PFSK-1 (cell line): ENCODE data around the gene FOXK2.

Experiments
- FOXP2 ChIP-seq: optimal IDR thresholded peaks from 2 replicates; pipeline ENCODE3; 2011; ENCODE audit warnings: borderline replicate concordance, control low read depth, inconsistent platforms; ENCODE audit not compliant: insufficient read depth; ENCODE audit errors: extremely low read length, extremely low read depth
- POLR2AphosphoS5 ChIP-seq: IDR thresholded peaks from 2 replicates; pipeline ENCODE4 v1.6.1; 2012; ENCODE audit warnings: low read depth, mild to moderate bottlenecking, control low read depth, low read length, moderate library complexity
- REST ChIP-seq, 2 experiments: IDR thresholded peaks; 2 replicates each; pipeline versions ENCODE4 v1.6.1 to v1.8.0; 2011 to 2012; ENCODE audit warnings: low read depth in 2 of 2, low read length in 2 of 2, control low read depth in 1 of 2, inconsistent platforms in 1 of 2, mild to moderate bottlenecking in 1 of 2, moderate library complexity in 1 of 2; ENCODE audit not compliant: insufficient read depth in 1 of 2
- SIN3A ChIP-seq: IDR thresholded peaks from 2 replicates; pipeline ENCODE4 v1.6.1; 2012; ENCODE audit warnings: mild to moderate bottlenecking, low read length, moderate library complexity, borderline replicate concordance; ENCODE audit not compliant: insufficient read depth
- TAF1 ChIP-seq: IDR thresholded peaks from 2 replicates; pipeline ENCODE4 v1.6.1; 2012; ENCODE audit warnings: low read length, control low read depth, borderline replicate concordance; ENCODE audit not compliant: insufficient read depth

The FOXK2 gene

DNA sequence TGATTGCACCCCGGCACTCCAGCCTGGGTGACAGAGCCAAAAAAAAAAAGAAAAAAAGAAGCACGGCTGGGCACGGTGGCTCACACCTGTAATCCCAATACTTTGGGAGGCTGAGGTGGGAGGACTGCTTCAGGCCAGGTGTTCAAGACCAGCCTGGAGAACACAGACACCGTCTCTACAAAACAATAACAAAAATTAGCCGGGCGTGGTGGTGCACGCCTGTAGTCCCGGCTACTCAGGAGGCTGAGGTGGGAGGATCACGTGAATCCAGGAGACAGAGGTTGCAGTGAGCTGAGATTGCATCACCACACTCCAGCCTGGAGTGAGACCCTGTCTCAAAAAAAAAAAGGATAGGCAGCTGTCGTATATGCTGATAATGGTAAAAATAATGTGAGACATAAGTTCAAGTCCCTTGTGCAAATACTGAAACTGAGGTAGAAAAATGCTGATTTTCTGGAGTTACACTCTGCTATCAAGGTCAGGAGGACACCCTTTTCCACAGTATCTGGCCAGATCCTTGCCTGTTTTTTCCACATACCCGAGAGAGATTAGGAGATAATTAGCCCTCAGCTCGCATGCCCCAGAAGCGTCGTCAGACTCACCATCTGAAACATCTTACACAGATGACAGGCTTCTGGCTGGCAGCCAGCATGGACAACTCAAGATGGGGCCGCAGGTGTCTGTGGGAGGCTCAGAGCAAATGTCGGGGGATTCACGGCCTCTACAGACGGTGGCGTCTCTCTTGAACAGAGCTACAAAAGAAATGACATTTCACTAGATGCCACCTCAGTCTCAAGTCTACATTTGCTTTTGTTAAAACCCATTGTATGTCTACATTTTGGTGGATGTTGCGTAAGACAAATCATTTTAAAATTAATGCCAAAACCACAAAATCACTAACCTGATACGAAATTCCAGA lies 91.9 kb downstream of the FOXK2 start:
- TF ChIP-seq TAF1, result no peak
- TF ChIP-seq FOXP2, result no peak
- no peak for TF ChIP-seq REST (IDR thresholded peaks at IDR 0.05; ENCODE audit: insufficient read depth in 1 of 2, low read depth in 2 of 2, low read length in 2 of 2)
- TF ChIP-seq SIN3A, result no peak
- 0 out of 2 replicates have a peak, but pooled peaks have one; percentile 37 for TF ChIP-seq POLR2AphosphoS5

- TF ChIP-seq SIN3A (no peak), REST (IDR thresholded peaks at IDR 0.05; ENCODE audit: insufficient read depth in 1 of 2, low read depth in 2 of 2, low read length in 2 of 2) (no peak), FOXP2 (no peak), POLR2AphosphoS5 (peak; percentile 32; the same call in 1 of the 2 replicates), TAF1 (no peak)
Measured at GRCh38 chr17:82613283-82614094, 94.0 kb downstream of the FOXK2 start.

- TF ChIP-seq SIN3A (no peak), TAF1 (no peak), POLR2AphosphoS5 (no peak), FOXP2 (no peak), REST (IDR thresholded peaks at IDR 0.05; ENCODE audit: insufficient read depth in 1 of 2, low read depth in 2 of 2, low read length in 2 of 2) (no peak)
Measured at GRCh38 chr17:82614095-82614631, 94.6 kb downstream of the FOXK2 start.

DNA sequence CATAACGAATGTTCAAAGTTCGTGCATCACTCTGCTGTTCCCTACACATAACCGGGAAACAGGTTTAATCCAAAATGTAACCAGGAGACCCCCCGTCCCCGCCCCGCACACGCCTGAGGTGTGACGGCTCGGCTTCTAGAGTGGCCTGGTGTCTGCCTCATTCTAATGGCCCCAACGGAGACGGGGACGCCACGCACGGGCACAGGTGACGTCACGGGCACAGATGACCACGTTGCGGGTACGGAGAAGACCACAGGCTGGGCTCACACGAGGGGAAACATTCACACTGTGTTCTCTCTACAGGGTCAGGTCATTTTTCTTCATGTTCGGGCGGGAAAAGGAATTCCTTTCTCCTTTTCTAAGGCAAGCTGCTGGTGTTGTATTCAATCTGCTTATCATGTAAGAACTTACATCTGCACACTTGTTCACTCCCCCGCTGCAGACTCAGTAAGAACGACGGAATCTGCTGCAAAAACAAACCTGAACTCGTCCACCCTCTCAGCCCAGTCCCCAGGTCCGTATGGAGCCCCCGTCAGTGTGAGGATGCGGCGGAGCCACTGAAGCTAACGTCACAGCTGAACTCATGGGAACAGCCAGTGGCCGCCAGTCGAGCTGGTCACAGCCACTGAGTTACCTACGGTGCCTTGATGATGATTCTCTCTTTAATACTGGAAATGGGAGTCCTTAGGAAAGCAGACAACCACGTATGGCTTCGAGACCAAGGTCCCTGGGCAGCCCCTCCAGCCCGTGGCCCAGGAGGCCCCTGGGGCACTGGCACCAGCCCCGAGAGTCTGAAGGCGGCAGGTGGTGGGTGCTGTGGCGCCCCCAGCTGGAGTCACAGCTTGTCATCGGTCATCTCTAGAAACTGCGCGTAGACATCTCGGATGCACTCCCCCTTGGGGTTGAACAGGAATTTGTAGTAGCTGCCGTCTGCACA lies 95.8 kb downstream of the FOXK2 start:
- TF ChIP-seq POLR2AphosphoS5, result no peak
- TF ChIP-seq REST (IDR thresholded peaks at IDR 0.05; ENCODE audit: insufficient read depth in 1 of 2, low read depth in 2 of 2, low read length in 2 of 2), result no peak
- no peak for TF ChIP-seq TAF1
- no peak for TF ChIP-seq FOXP2
- no peak for TF ChIP-seq SIN3A
